ENCODE measurements around the gene UBN2. TPM values are rescaled to one million over a fixed set of nuclear protein-coding genes. Genes with fewer than 3 reads are reported as not detected.
A peak's percentile ranks its signal among the peaks of the same experiment; 100 is the strongest.

UBN2 gene
- total and polyA plus RNA-seq, 2 of the 13 experiments (the other 11 are each of a cell fraction or from before 2014, with no cell fraction given), result 5.6 to 5.7 TPM

GRCh38 chr7:139231513-139232376 lies 708 bp downstream of the UBN2 start (continued):
- TF ChIP-seq AHDC1 (CRISPR knock-in tag; IDR thresholded peaks at IDR 0.05; ENCODE audit: borderline replicate concordance) (no peak), ZFX (CRISPR knock-in tag; IDR thresholded peaks at IDR 0.05; ENCODE audit: low read depth) (0 out of 2 replicates have a peak, but pooled peaks have one; percentile 24), CBX5 (CRISPR knock-in tag; IDR thresholded peaks at IDR 0.05; ENCODE audit: borderline replicate concordance) (0 out of 2 replicates have a peak, but pooled peaks have one; percentile 29), DNMT1 (CRISPR knock-in tag; IDR thresholded peaks at IDR 0.05) (0 out of 2 replicates have a peak, but pooled peaks have one; percentile 2), ZFY (CRISPR knock-in tag; IDR thresholded peaks at IDR 0.05) (no peak; the same call in 1 of the 2 replicates), IKZF5 (CRISPR knock-in tag; IDR thresholded peaks at IDR 0.05) (0 out of 2 replicates have a peak, but pooled peaks have one; percentile 38), ZNF234 (CRISPR knock-in tag; conservative IDR thresholded peaks at IDR 0.05) (no peak), ZC3H13 (CRISPR knock-in tag; IDR thresholded peaks at IDR 0.05) (no peak), TEF (CRISPR knock-in tag; IDR thresholded peaks at IDR 0.05) (0 out of 2 replicates have a peak, but pooled peaks have one; percentile 69), ZNF337 (CRISPR knock-in tag; IDR thresholded peaks at IDR 0.05; ENCODE audit: borderline replicate concordance, low read depth) (no peak), TFDP1 (CRISPR knock-in tag; IDR thresholded peaks at IDR 0.05; ENCODE audit: borderline replicate concordance) (0 out of 2 replicates have a peak, but pooled peaks have one; percentile 11), AFF4 (CRISPR knock-in tag; IDR thresholded peaks at IDR 0.05) (no peak)
